Measurements from ENCODE around the gene PROM1. TPM values are rescaled to one million over a fixed set of nuclear protein-coding genes. Genes with fewer than 3 reads are reported as not detected.

Gene PROM1
- total RNA-seq, 1 experiment from 2014 or later, result 196 TPM

GRCh38 chr4:16075975-16076757 is 7.7 kb downstream of the PROM1 start:
- BruUV-seq (replicated peaks), result no TSS peak
- no peaks in the 10 kb centered on the region; the same call in 1 of the 2 replicates for H3K36me3 ChIP-seq (ENCODE audit: control insufficient read depth, insufficient read depth, low read length)
- intact Hi-C loops (cut with micrococcal nuclease; ENCODE audit: unreplicated experiment), result no loop called here
- Mint-ChIP-seq H3K27me3 (ENCODE audit: insufficient read depth, unreplicated experiment) (no peaks in the 10 kb centered on the region), H3K4me1 (ENCODE audit: low read depth, unreplicated experiment) (peaks cover 26% of the 10 kb centered on the region), H3K4me3 (ENCODE audit: unreplicated experiment) (no peak overlapping the region), H3K36me3 (ENCODE audit: insufficient read depth, unreplicated experiment) (peaks cover 53% of the 10 kb centered on the region), H3K27ac (ENCODE audit: unreplicated experiment) (no peak overlapping the region), H3K9me3 (ENCODE audit: unreplicated experiment) (no peaks in the 10 kb centered on the region)
- DNase-seq, result no peak
- no peaks in the 10 kb centered on the region for H3K27me3 ChIP-seq (replicated peaks; ENCODE audit: control insufficient read depth, insufficient read depth, low read length)
- TF ChIP-seq, protein P1, sequence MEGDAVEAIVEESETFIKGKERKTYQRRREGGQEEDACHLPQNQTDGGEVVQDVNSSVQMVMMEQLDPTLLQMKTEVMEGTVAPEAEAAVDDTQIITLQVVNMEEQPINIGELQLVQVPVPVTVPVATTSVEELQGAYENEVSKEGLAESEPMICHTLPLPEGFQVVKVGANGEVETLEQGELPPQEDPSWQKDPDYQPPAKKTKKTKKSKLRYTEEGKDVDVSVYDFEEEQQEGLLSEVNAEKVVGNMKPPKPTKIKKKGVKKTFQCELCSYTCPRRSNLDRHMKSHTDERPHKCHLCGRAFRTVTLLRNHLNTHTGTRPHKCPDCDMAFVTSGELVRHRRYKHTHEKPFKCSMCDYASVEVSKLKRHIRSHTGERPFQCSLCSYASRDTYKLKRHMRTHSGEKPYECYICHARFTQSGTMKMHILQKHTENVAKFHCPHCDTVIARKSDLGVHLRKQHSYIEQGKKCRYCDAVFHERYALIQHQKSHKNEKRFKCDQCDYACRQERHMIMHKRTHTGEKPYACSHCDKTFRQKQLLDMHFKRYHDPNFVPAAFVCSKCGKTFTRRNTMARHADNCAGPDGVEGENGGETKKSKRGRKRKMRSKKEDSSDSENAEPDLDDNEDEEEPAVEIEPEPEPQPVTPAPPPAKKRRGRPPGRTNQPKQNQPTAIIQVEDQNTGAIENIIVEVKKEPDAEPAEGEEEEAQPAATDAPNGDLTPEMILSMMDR (IDR thresholded peaks at IDR 0.05; ENCODE audit: insufficient read depth in 1 of 2, low read depth in 1 of 2, low read length in 1 of 2, severe bottlenecking in 1 of 2, unreplicated experiment in 1 of 2), result no peak
- H3K9me3 ChIP-seq, result no peaks in the 10 kb centered on the region
- POLR2A ChIA-PET, result no interaction called here
- peaks cover 14% of the 10 kb centered on the region; the same call in 1 of the 2 replicates for H3K4me1 ChIP-seq
- CTCF ChIA-PET, result no interaction called here
- H3K4me3 ChIP-seq (ENCODE audit: low read depth, low read length), result no peak overlapping the region

- intact Hi-C loops (cut with micrococcal nuclease; ENCODE audit: unreplicated experiment), result no loop called here
- Mint-ChIP-seq H3K27ac (ENCODE audit: unreplicated experiment) (no peak overlapping the region), H3K27me3 (ENCODE audit: insufficient read depth, unreplicated experiment) (no peaks in the 10 kb centered on the region), H3K4me1 (ENCODE audit: low read depth, unreplicated experiment) (peaks cover 26% of the 10 kb centered on the region), H3K4me3 (ENCODE audit: unreplicated experiment) (no peak overlapping the region), H3K9me3 (ENCODE audit: unreplicated experiment) (no peaks in the 10 kb centered on the region), H3K36me3 (ENCODE audit: insufficient read depth, unreplicated experiment) (peaks cover 63% of the 10 kb centered on the region)
- peaks cover 12% of the 10 kb centered on the region; the same call in 1 of the 2 replicates for H3K4me1 ChIP-seq
- no peak for DNase-seq
- ChIA-PET POLR2A (no interaction called here), CTCF (no interaction called here)
- H3K36me3 ChIP-seq (ENCODE audit: control insufficient read depth, insufficient read depth, low read length), result no peaks in the 10 kb centered on the region; the same call in 1 of the 2 replicates
- H3K9me3 ChIP-seq, result no peaks in the 10 kb centered on the region
- TF ChIP-seq, protein P1 (IDR thresholded peaks at IDR 0.05; ENCODE audit: insufficient read depth in 1 of 2, low read depth in 1 of 2, low read length in 1 of 2, severe bottlenecking in 1 of 2, unreplicated experiment in 1 of 2), result no peak
- no peaks in the 10 kb centered on the region for H3K27me3 ChIP-seq (replicated peaks; ENCODE audit: control insufficient read depth, insufficient read depth, low read length)
- no TSS peak for BruUV-seq (replicated peaks)
- no peak overlapping the region for H3K4me3 ChIP-seq (ENCODE audit: low read depth, low read length)
These were observed 8.8 kb downstream of the PROM1 start for GRCh38 chr4:16075061-16075460.

DNA sequence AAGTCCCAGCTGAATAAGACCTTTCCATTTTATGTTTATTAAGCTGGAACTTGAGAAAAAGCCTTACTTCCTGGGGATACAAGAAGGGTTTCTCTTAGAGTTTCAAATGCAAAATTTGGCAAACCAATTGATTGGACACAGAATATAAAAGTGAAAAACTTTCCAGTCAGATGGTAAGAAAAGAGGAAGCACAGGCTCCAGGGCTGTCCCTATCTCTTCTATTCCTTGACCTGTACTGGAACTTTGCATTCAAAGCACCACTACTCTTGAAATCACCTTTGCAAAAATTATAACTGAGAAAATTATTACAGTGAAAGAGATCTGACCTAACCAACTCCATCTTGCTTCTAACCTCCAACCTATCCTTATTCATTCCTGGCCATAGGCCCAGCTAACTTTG is 11.7 kb downstream of the PROM1 start:
- Histone ChIP-seq H3K27me3 (replicated peaks; ENCODE audit: control insufficient read depth, insufficient read depth, low read length) (no peaks in the 10 kb centered on the region), H3K4me3 (ENCODE audit: low read depth, low read length) (no peak overlapping the region), H3K36me3 (ENCODE audit: control insufficient read depth, insufficient read depth, low read length) (no peaks in the 10 kb centered on the region; the same call in 1 of the 2 replicates), H3K4me1 (0 out of 2 replicates have a peak, but pooled peaks cover 6% of the 10 kb centered on the region), H3K9me3 (no peaks in the 10 kb centered on the region)
- H3K4me3 Mint-ChIP-seq (ENCODE audit: unreplicated experiment), result no peak overlapping the region
- peaks cover 72% of the 10 kb centered on the region for H3K36me3 Mint-ChIP-seq (ENCODE audit: insufficient read depth, unreplicated experiment)
- DNase-seq, result no peak
- TF ChIP-seq, protein P1 (IDR thresholded peaks at IDR 0.05; ENCODE audit: insufficient read depth in 1 of 2, low read depth in 1 of 2, low read length in 1 of 2, severe bottlenecking in 1 of 2, unreplicated experiment in 1 of 2), result no peak
- H3K9me3 Mint-ChIP-seq (ENCODE audit: unreplicated experiment), result no peaks in the 10 kb centered on the region
- ChIA-PET CTCF (no interaction called here), POLR2A (no interaction called here)
- H3K4me1 Mint-ChIP-seq (ENCODE audit: low read depth, unreplicated experiment), result peaks cover 7% of the 10 kb centered on the region
- no TSS peak for BruUV-seq (replicated peaks)
- H3K27me3 Mint-ChIP-seq (ENCODE audit: insufficient read depth, unreplicated experiment), result no peaks in the 10 kb centered on the region
- H3K27ac Mint-ChIP-seq (ENCODE audit: unreplicated experiment), result no peak overlapping the region
- intact Hi-C loops (cut with micrococcal nuclease; ENCODE audit: unreplicated experiment), result no loop called here
